H1 (cell line): ENCODE measurements around the gene EIF2S2. TPM values are rescaled to one million over a fixed set of nuclear protein-coding genes. Genes with fewer than 3 reads are reported as not detected.

Experiments
- CTCF ChIA-PET: fragments of 300-600 bp; sonication (Branson Sonifier 250); formaldehyde crosslinking; loops from one replicate; lab custom pipeline; 2021; ENCODE audit not compliant: partially characterized antibody; lab: Charles Lee
- POLR2A ChIA-PET: fragments of 300-600 bp; sonication (Branson Sonifier 250); formaldehyde crosslinking; loops from one replicate; lab custom pipeline; 2021; ENCODE audit warnings: inconsistent platforms; ENCODE audit not compliant: partially characterized antibody; lab: Charles Lee
- DNase-seq, 2 experiments: peaks; one replicate each; pipeline versions ENCODE4 v3.0.0 to v3.0.0-alpha.2; 2010 to 2022; ENCODE audit warnings: low spot score in 2 of 2, low read depth in 1 of 2, mixed read lengths in 1 of 2
- FAIRE-seq: peaks from 2 replicates; lab custom pipeline; 2011; peaks lifted over from hg19 to GRCh38; lab: Jason Lieb, UNC
- H2AFZ ChIP-seq: 2 replicates; pipeline ENCODE4 v1.8.1; 2012; ENCODE audit warnings: low read length, inconsistent platforms
- H2AK5ac ChIP-seq: 2 replicates; pipeline ENCODE4 v1.6.1; 2013; ENCODE audit warnings: low read depth, low read length
- H2BK120ac ChIP-seq: replicated peaks from 2 replicates; pipeline ENCODE3; 2013; ENCODE audit warnings: low read depth, low read length, inconsistent platforms
- H2BK12ac ChIP-seq: 2 replicates; pipeline ENCODE4 v1.6.1; 2013; ENCODE audit warnings: low read depth, low read length
- H2BK15ac ChIP-seq: 2 replicates; pipeline ENCODE4 v1.6.1; 2013; ENCODE audit warnings: low read length
- H2BK20ac ChIP-seq: 2 replicates; pipeline ENCODE4 v1.6.1; 2013; ENCODE audit warnings: low read length
- H2BK5ac ChIP-seq: 2 replicates; pipeline ENCODE4 v1.6.1; 2013; ENCODE audit warnings: low read depth, low read length
- H3K14ac ChIP-seq: 2 replicates; pipeline ENCODE4 v1.6.1; 2013; ENCODE audit warnings: inconsistent platforms; ENCODE audit not compliant: insufficient read length
- H3K18ac ChIP-seq: 2 replicates; pipeline ENCODE4 v1.6.1; 2013; ENCODE audit warnings: low read length; ENCODE audit errors: extremely low read depth
- H3K23ac ChIP-seq: 2 replicates; pipeline ENCODE4 v1.6.1; 2013; ENCODE audit warnings: inconsistent platforms; ENCODE audit not compliant: insufficient read length
- H3K23me2 ChIP-seq: 2 replicates; pipeline ENCODE4 v1.6.1; 2013; ENCODE audit warnings: low read depth, low read length
- H3K27ac ChIP-seq: 2 replicates; pipeline ENCODE4 v1.6.1; 2011; ENCODE audit warnings: low read depth, low read length, inconsistent platforms
- H3K27me3 ChIP-seq, 4 experiments: replicated peaks in 1 of 4; 1 replicate in 1 of 4; 2 replicates in 3 of 4; pipeline versions ENCODE4 v1.6.1 to v1.8.1; 2011 to 2013; ENCODE audit warnings: low read length in 3 of 4, mild to moderate bottlenecking in 3 of 4, inconsistent platforms in 2 of 4, mixed read lengths in 2 of 4, moderate library complexity in 1 of 4; ENCODE audit not compliant: control insufficient read depth in 3 of 4, insufficient read depth in 3 of 4; ENCODE audit errors: extremely low read depth in 1 of 4
- H3K36me3 ChIP-seq, 4 experiments: 2 replicates each; pipeline versions ENCODE4 v1.6.1 to v1.8.1; 2011 to 2013; ENCODE audit warnings: mild to moderate bottlenecking in 4 of 4, low read length in 3 of 4, moderate library complexity in 2 of 4, control low read depth in 1 of 4, inconsistent platforms in 1 of 4; ENCODE audit not compliant: insufficient read depth in 4 of 4, control insufficient read depth in 2 of 4
- H3K4ac ChIP-seq: replicated peaks from 2 replicates; pipeline ENCODE3; 2013; ENCODE audit warnings: low read length, low read depth, mixed read lengths, inconsistent platforms; ENCODE audit not compliant: insufficient read length
- H3K4me1 ChIP-seq, 4 experiments: replicated peaks in 1 of 4; 1 replicate in 1 of 4; 2 replicates in 3 of 4; pipeline versions ENCODE4 v1.6.1 to v1.8.1; 2011 to 2013; ENCODE audit warnings: low read length in 3 of 4, inconsistent platforms in 2 of 4, mixed read lengths in 1 of 4; ENCODE audit not compliant: insufficient read depth in 4 of 4, control insufficient read depth in 3 of 4
- H3K4me2 ChIP-seq, 2 experiments: 2 replicates each; pipeline versions ENCODE4 v1.6.1 to v1.8.1; 2011 to 2013; ENCODE audit warnings: low read depth in 2 of 2, low read length in 2 of 2, control low read depth in 1 of 2, inconsistent platforms in 1 of 2, mild to moderate bottlenecking in 1 of 2; ENCODE audit not compliant: insufficient read depth in 1 of 2
- H3K4me3 ChIP-seq, 4 experiments: fragments of 200-600, 300-600 bp in 1 of 4; sonication (generic), shearing (Covaris generic), sonication (Bioruptor Twin) in 1 of 4; 2 replicates each; pipeline versions ENCODE4 v1.5.1 to v1.8.1; 2011 to 2016; ENCODE audit warnings: low read length in 4 of 4, low read depth in 3 of 4, control low read depth in 2 of 4, inconsistent platforms in 2 of 4, mild to moderate bottlenecking in 2 of 4, mixed read lengths in 1 of 4, moderate library complexity in 1 of 4; ENCODE audit not compliant: insufficient read depth in 2 of 4; ENCODE audit errors: extremely low read depth in 1 of 4
- H3K56ac ChIP-seq: replicated peaks from 2 replicates; pipeline ENCODE3; 2013; ENCODE audit warnings: low read depth, mild to moderate bottlenecking, mixed read lengths, low read length, inconsistent platforms; ENCODE audit not compliant: insufficient read length
- H3K79me1 ChIP-seq: 2 replicates; pipeline ENCODE4 v1.6.1; 2013; ENCODE audit warnings: low read depth, low read length, control low read depth
- H3K79me2 ChIP-seq, 2 experiments: 2 replicates each; pipeline versions ENCODE4 v1.6.1 to v1.8.1; 2012 to 2013; ENCODE audit warnings: low read length in 2 of 2, mild to moderate bottlenecking in 2 of 2, inconsistent platforms in 1 of 2; ENCODE audit not compliant: insufficient read depth in 2 of 2, control insufficient read depth in 1 of 2
- H3K9ac ChIP-seq, 4 experiments: replicated peaks in 1 of 4; 1 replicate in 1 of 4; 2 replicates in 3 of 4; pipeline versions ENCODE4 v1.6.1 to v1.8.1; 2011 to 2013; ENCODE audit warnings: low read depth in 3 of 4, low read length in 3 of 4, control low read depth in 2 of 4, mild to moderate bottlenecking in 2 of 4, moderate library complexity in 2 of 4, inconsistent platforms in 1 of 4; ENCODE audit errors: extremely low read depth in 1 of 4
- H3K9me3 ChIP-seq, 2 experiments: 2 replicates each; pipeline versions ENCODE4 v1.6.1 to v1.8.1; 2012 to 2013; ENCODE audit warnings: mild to moderate bottlenecking in 2 of 2, moderate library complexity in 2 of 2, control low read depth in 1 of 2, inconsistent platforms in 1 of 2, low read depth in 1 of 2, low read length in 1 of 2, mixed read lengths in 1 of 2; ENCODE audit not compliant: insufficient read depth in 2 of 2
- H4K20me1 ChIP-seq, 2 experiments: replicated peaks in 1 of 2; 2 replicates each; pipeline versions ENCODE3 to v1.8.1; 2011 to 2013; ENCODE audit warnings: inconsistent platforms in 2 of 2, low read length in 2 of 2, mild to moderate bottlenecking in 1 of 2; ENCODE audit not compliant: insufficient read depth in 2 of 2, control insufficient read depth in 1 of 2
- H4K5ac ChIP-seq: 2 replicates; pipeline ENCODE4 v1.6.1; 2013; ENCODE audit warnings: low read length, low read depth, mixed read lengths, inconsistent platforms; ENCODE audit not compliant: insufficient read length
- H4K8ac ChIP-seq: 2 replicates; pipeline ENCODE4 v1.8.0; 2013; ENCODE audit warnings: mild to moderate bottlenecking, moderate library complexity, low read length, inconsistent platforms; ENCODE audit not compliant: insufficient read depth; ENCODE audit errors: extremely low read depth
- H4K91ac ChIP-seq: replicated peaks from 2 replicates; pipeline ENCODE3; 2013; ENCODE audit warnings: low read length, mixed read lengths, inconsistent platforms; ENCODE audit not compliant: insufficient read length
- BACH1 ChIP-seq: IDR thresholded peaks from 2 replicates; pipeline ENCODE4 v1.6.1; 2012; ENCODE audit warnings: low read length, improper control_type of control experiment
- CBX8 ChIP-seq: fragments of 300-800, 300-1000 bp; sonication (generic); IDR thresholded peaks from 2 replicates; pipeline ENCODE4 v1.7.1; 2016; ENCODE audit warnings: low read depth, low read length, borderline replicate concordance
- CREB1 ChIP-seq: IDR thresholded peaks from 2 replicates; pipeline ENCODE4 v1.6.1; 2012; ENCODE audit warnings: inconsistent platforms
- EGR1 ChIP-seq: IDR thresholded peaks from 2 replicates; pipeline ENCODE4 v1.6.1; 2011; ENCODE audit warnings: low read depth, low read length, borderline replicate concordance
- EZH2 ChIP-seq: fragments of 200-600 bp; sonication (generic); IDR thresholded peaks from 2 replicates; pipeline ENCODE4 v1.7.1; 2012; ENCODE audit warnings: low read depth, mild to moderate bottlenecking, moderate library complexity, low read length, inconsistent platforms; ENCODE audit not compliant: severe bottlenecking
- FOSL1 ChIP-seq: IDR thresholded peaks from 2 replicates; pipeline ENCODE4 v1.6.1; 2011; ENCODE audit warnings: mild to moderate bottlenecking, low read depth, low read length, moderate library complexity; ENCODE audit not compliant: insufficient read depth
- KDM1A ChIP-seq: fragments of 200-600, 300-600 bp; sonication (generic); IDR thresholded peaks from 2 replicates; pipeline ENCODE4 v1.7.1; 2016; ENCODE audit warnings: mild to moderate bottlenecking, low read length, borderline replicate concordance
- NANOG ChIP-seq: IDR thresholded peaks from 2 replicates; pipeline ENCODE4 v1.6.1; 2011; ENCODE audit warnings: low read length, low read depth, mild to moderate bottlenecking, inconsistent platforms; ENCODE audit not compliant: insufficient read depth, poor library complexity, severe bottlenecking
- POLR2A ChIP-seq, 2 experiments: IDR thresholded peaks; 1 replicate in 1 of 2; 2 replicates in 1 of 2; pipeline ENCODE4 v1.6.1; 2011; ENCODE audit warnings: low read depth in 2 of 2, low read length in 2 of 2, mild to moderate bottlenecking in 2 of 2; ENCODE audit errors: control extremely low read depth in 1 of 2
- POLR2AphosphoS5 ChIP-seq: IDR thresholded peaks from 2 replicates; pipeline ENCODE4 v1.6.1; 2011; ENCODE audit warnings: low read depth, low read length
- SIRT6 ChIP-seq: IDR thresholded peaks from one replicate; pipeline ENCODE4 v1.7.1; 2012; ENCODE audit warnings: low read length, inconsistent platforms
- TAF1 ChIP-seq: IDR thresholded peaks from 2 replicates; pipeline ENCODE4 v1.6.1; 2011; ENCODE audit warnings: mild to moderate bottlenecking, low read depth, low read length
- TEAD4 ChIP-seq: IDR thresholded peaks from 2 replicates; pipeline ENCODE4 v1.6.1; 2012; ENCODE audit warnings: low read depth, low read length, inconsistent platforms, mixed read lengths
- WGBS, 2 experiments: shearing (Covaris generic) in 1 of 2; methylation state at CpG; one replicate each; pipeline versions ENCODE4 v1.1.6 to v1.1.7; 2013 to 2015; ENCODE audit warnings: low lambda C conversion rate in 2 of 2, mixed read lengths in 2 of 2, inconsistent platforms in 1 of 2, low coverage in 1 of 2, missing lambda C conversion rate in 1 of 2; ENCODE audit not compliant: insufficient replicate concordance in 2 of 2, insufficient coverage in 1 of 2, insufficient read length in 1 of 2; ENCODE audit errors: extremely low coverage in 1 of 2, missing lambda C conversion rate in 1 of 2; 5-methylcytosine and 5-hydroxymethylcytosine counted together
- polyA plus RNA-seq, 7 experiments: library from polyadenylated mRNA; depleted of rRNA in 3 of 7; stranded (reverse) in 5 of 7; unstranded in 2 of 7; fragments of >200 nt in 5 of 7; fragments of 200-250 nt in 2 of 7; gene quantifications; 1 replicate in 5 of 7; 2 replicates in 1 of 7; 4 replicates in 1 of 7; pipeline versions ENCODE4 v1.2.1 to v1.2.3, GENCODE V29; 2011 to 2013; ENCODE audit warnings: missing spikeins in 2 of 7, mixed read lengths in 2 of 7
- total RNA-seq: library from RNA; stranded (reverse); fragmentation: NEBNext Ultra II Directional; extraction: Animal tissue kit (Norgen Biotek cat#: 25700); gene quantifications from 2 replicates; pipeline ENCODE4 v1.2.1, GENCODE V29; 2021

The EIF2S2 gene
- total and polyA plus RNA-seq, 2 of the 8 experiments (the other 6 are each of a cell fraction or from before 2014, with no cell fraction given): 59.5 to 142 TPM

DNA sequence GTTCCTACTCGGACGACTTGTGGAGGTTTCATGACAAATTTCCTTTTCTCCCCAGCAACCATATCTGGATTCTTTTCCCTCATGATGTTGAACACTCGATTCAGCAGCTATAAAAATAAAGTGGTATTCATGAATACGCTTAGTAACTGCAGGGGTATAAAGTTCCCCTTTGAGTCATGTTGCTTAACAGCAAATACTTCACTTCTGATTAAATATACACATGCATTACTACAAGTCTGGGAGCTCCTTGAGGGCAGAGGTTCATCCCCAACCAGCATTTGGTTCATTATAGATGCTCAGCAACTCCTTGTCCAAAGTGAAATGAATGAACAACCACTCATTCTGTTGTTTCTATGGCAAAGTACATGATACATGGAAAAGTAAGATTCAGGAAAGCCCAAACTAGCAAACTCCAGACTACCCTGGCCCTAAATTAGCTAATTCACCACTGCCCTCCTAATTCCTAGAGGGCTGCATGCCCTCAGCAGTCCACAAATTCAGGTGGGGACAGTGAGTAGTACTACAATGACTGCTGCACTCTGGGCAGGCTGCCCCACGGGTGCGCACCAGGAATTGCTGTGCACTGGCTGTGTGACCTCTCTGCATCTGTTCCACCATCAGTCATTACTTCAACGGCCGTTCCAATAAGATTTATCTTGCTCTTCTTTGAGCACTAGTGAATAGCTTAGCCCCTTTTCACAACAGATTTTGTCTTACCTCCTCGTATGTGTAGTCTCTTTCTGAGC, 15.2 kb downstream of the EIF2S2 start:
- TF ChIP-seq KDM1A: no peak
- no peak for TF ChIP-seq CBX8
- no peak for TF ChIP-seq EZH2
- no peak for TF ChIP-seq SIRT6
- 0 out of 3 replicates have a peak, but pooled peaks of 1 of the 2 experiments have one; percentile 20 for TF ChIP-seq POLR2A (IDR thresholded peaks at IDR 0.05; ENCODE audit: control extremely low read depth in 1 of 2, low read depth in 2 of 2, low read length in 2 of 2)
- TF ChIP-seq TEAD4: no peak
- no peak for TF ChIP-seq EGR1
- no peak for TF ChIP-seq CREB1
- no peak for TF ChIP-seq FOSL1
- TF ChIP-seq BACH1: no peak
- no peak for TF ChIP-seq NANOG
- no peak for TF ChIP-seq TAF1
- TF ChIP-seq POLR2AphosphoS5: 0 out of 2 replicates have a peak, but pooled peaks have one; percentile 24
- no peak overlapping the region for H3K23ac ChIP-seq
- no peak overlapping the region for H2AFZ ChIP-seq
- 89% methylated on average over 9 of the region's 9 CpGs; no CpG with 5 or more reads in 1 of the 2 experiments for WGBS, 2 experiments
- H2BK15ac ChIP-seq: no peak overlapping the region
- H3K4me3 ChIP-seq: no peak overlapping the region
- no peak overlapping the region for H2BK12ac ChIP-seq
- H2BK20ac ChIP-seq: no peak overlapping the region
- no peak overlapping the region for H2BK5ac ChIP-seq
- H4K20me1 ChIP-seq: peaks cover 19 to 24% of the 10 kb centered on the region in 2 experiments
- no peak overlapping the region for H2AK5ac ChIP-seq
- H3K4me2 ChIP-seq: no peak overlapping the region
- FAIRE-seq: no peak
- no peak overlapping the region for H3K27ac ChIP-seq
- H4K8ac ChIP-seq: no peak overlapping the region
- H3K79me1 ChIP-seq: no peaks in the 10 kb centered on the region; the same call in 1 of the 2 replicates
- H3K9me3 ChIP-seq: no peaks in the 10 kb centered on the region
- H4K91ac ChIP-seq: no peak overlapping the region
- no peak overlapping the region for H3K14ac ChIP-seq
- H3K36me3 ChIP-seq: peaks cover 37 to 99% (median 87%) of the 10 kb centered on the region in 4 experiments
- POLR2A ChIA-PET: interaction anchor here (0.9 to 14.0 kb wide), 6 partner anchors 8 to 42 kb away, joined by 3 to 236 read pairs (median 6); partner anchors contain the start of gene EIF2S2
- no peaks in the 10 kb centered on the region for H3K4me1 ChIP-seq
- no peak overlapping the region for H3K9ac ChIP-seq
- H2BK120ac ChIP-seq: no peak overlapping the region
- no peak overlapping the region for H3K18ac ChIP-seq
- no peaks in the 10 kb centered on the region for H3K23me2 ChIP-seq
- no peak overlapping the region for H3K4ac ChIP-seq
- no peak overlapping the region for H4K5ac ChIP-seq
- H3K79me2 ChIP-seq: peaks cover 6 to 21% of the 10 kb centered on the region in 2 experiments; a peak in 3 of 4 replicates
- H3K56ac ChIP-seq: no peak overlapping the region
- DNase-seq: no peak
- CTCF ChIA-PET: interaction anchor here (0.8 kb wide), 1 partner anchor 304 kb away, joined by 3 read pairs; no protein-coding TSS in a partner anchor
- no peaks in the 10 kb centered on the region for H3K27me3 ChIP-seq
